ENCODE results near the gene FAH. TPM values are rescaled to one million over a fixed set of nuclear protein-coding genes. Genes with fewer than 3 reads are reported as not detected.

The FAH gene
- total RNA-seq, 4 donors from 2014 or later: 22.0 to 42.0 (median 37.7) TPM

DNA sequence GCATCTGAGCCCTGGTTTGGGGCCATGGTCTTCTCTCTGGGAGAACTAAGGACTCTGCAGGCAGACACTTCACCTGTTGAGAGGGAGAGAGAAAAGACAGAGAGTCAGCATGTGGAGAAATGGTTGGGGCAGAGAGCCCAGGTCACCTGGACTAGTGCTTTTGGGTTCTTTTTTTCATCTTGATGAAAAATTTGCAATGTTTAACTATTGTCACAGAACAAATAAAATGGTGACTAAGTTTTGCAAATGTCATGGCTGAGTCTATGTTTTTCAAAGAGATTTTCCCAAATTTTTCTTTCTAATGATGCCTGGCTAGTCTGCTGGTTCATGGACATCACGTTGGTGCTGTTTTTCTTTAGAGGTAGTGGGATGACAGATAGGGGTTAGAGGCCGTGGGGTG, 17.8 kb downstream of the FAH start:
- no peak overlapping the region for H3K27ac ChIP-seq
- H3K9me3 ChIP-seq: no peaks in the 10 kb centered on the region
- 89% methylated on average over 2 of the region's 2 CpGs for WGBS, 2 donors
- peaks cover 0 to 61% (median 0%) of the 10 kb centered on the region in 3 donors for H3K36me3 ChIP-seq
- no peak for DNase-seq (ENCODE audit: low spot score in 2 of 2)
- H3K4me3 ChIP-seq: no peak overlapping the region
- no peak for TF ChIP-seq POLR2A (IDR thresholded peaks at IDR 0.05)
- TF ChIP-seq EP300 (IDR thresholded peaks at IDR 0.05): no peak
- no peak for TF ChIP-seq CTCF (IDR thresholded peaks at IDR 0.05)
- no peaks in the 10 kb centered on the region for H3K27me3 ChIP-seq
- peaks cover 0 to 8% (median 0%) of the 10 kb centered on the region in 4 donors for H3K4me1 ChIP-seq

DNA sequence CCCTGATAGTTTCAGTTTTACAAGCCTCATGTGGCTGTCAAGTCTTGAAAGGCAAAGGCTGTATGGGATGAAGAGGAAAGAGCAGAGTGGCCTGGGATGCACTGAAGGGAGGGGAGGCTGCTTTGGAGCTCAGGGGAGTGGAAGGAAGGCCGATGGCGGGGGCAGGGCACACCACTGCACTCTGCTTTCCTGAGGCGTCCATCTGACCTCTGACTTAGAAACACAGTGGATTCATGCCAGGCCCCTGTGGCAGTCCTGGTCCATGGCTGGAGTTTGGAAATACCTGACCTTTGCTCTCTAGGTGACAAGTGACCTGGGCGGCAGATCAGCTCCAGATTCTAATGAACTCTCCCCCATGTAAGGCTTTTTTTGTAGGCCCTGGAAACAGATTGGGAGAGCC, 19.0 kb downstream of the FAH start:
- Histone ChIP-seq H3K4me3 (no peak overlapping the region), H3K9me3 (no peaks in the 10 kb centered on the region), H3K36me3 (peaks cover 0 to 73% (median 0%) of the 10 kb centered on the region in 3 donors), H3K27me3 (no peaks in the 10 kb centered on the region), H3K4me1 (peaks cover 0 to 8% (median 0%) of the 10 kb centered on the region in 4 donors), H3K27ac (no peak overlapping the region)
- WGBS, 2 donors: 64 to 74% methylated on average over 4 of the region's 4 CpGs
- TF ChIP-seq CTCF (IDR thresholded peaks at IDR 0.05): no peak
- no peak for TF ChIP-seq POLR2A (IDR thresholded peaks at IDR 0.05)
- TF ChIP-seq EP300 (IDR thresholded peaks at IDR 0.05): no peak
- DNase-seq (ENCODE audit: low spot score in 2 of 2): no peak

GRCh38 chr15:80172401-80172800, 19.6 kb downstream of the FAH start:
- Histone ChIP-seq H3K27ac (no peak overlapping the region), H3K27me3 (no peaks in the 10 kb centered on the region), H3K36me3 (peaks cover 0 to 79% (median 0%) of the 10 kb centered on the region in 3 donors), H3K9me3 (no peaks in the 10 kb centered on the region), H3K4me3 (no peak overlapping the region), H3K4me1 (peaks cover 0 to 8% (median 0%) of the 10 kb centered on the region in 4 donors)
- 64 to 87% methylated on average over 8 of the region's 8 CpGs for WGBS, 2 donors
- no peak for DNase-seq (ENCODE audit: low spot score in 2 of 2)
- TF ChIP-seq CTCF (IDR thresholded peaks at IDR 0.05): no peak
- TF ChIP-seq EP300 (IDR thresholded peaks at IDR 0.05): no peak
- TF ChIP-seq POLR2A (IDR thresholded peaks at IDR 0.05): no peak

GRCh38 chr15:80173022-80173759, 20.4 kb downstream of the FAH start:
- H3K27me3 ChIP-seq: no peaks in the 10 kb centered on the region
- no peaks in the 10 kb centered on the region for H3K9me3 ChIP-seq
- peak overlapping the region in 2 of 4 donors; percentile 67 to 68 for H3K27ac ChIP-seq
- H3K4me3 ChIP-seq: no peak overlapping the region
- WGBS, 2 donors: 59 to 72% methylated on average over 8 to 10 of the region's 10 CpGs
- H3K36me3 ChIP-seq: peaks cover 0 to 80% (median 0%) of the 10 kb centered on the region in 3 donors
- TF ChIP-seq CTCF (IDR thresholded peaks at IDR 0.05) (peak; percentile 53 to 71 (median 62)), EP300 (IDR thresholded peaks at IDR 0.05) (peak in 1 of 2 donors; percentile 20), POLR2A (IDR thresholded peaks at IDR 0.05) (no peak)
- peak; percentile 39 to 68 for DNase-seq (ENCODE audit: low spot score in 2 of 2)
- peaks cover 0 to 8% (median 0%) of the 10 kb centered on the region in 4 donors for H3K4me1 ChIP-seq

DNA sequence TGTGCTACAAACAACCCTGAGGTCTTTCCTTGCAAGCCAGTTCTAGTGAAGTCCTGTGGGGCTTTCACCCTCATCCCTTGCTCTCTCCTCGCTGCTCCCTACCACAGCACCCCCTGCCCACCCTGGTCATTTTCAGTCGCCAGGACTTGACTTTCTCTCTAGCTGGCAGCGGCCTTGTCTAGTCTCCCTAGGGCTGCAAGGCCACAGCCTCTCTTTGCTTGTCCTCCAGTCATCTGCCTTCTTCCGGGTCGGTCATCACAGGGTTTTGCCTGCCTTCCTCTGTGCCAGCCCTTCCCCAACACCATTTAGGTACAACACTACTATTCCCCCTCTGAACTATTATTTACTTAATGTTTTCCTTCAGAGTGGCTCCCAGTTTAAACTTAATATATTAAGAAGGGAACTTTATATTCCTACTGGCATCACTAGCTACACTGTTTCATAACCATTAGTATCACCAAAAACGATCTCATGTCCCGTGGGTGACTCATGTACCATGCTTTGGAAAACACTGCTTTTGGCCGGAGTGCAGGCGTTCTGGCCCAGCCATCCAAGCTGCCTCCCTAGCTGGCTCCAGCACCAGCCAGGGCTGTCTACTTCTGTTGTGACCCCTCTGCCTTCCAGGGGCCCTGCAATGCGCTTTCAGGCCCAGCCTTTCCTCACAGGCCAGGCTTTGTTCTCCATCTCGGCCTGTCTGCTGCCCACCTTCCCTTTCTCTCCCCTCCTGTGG, 21.4 kb downstream of the FAH start:
- Histone ChIP-seq H3K4me3 (no peak overlapping the region), H3K36me3 (peaks cover 0 to 78% (median 0%) of the 10 kb centered on the region in 3 donors)
- no peak for DNase-seq (ENCODE audit: low spot score in 2 of 2)

More for the DNA sequence above, 21.4 kb downstream of the FAH start:
- WGBS, 2 donors: 67% methylated on average over 11 of the region's 11 CpGs
- TF ChIP-seq EP300 (IDR thresholded peaks at IDR 0.05) (no peak), POLR2A (IDR thresholded peaks at IDR 0.05) (no peak), CTCF (IDR thresholded peaks at IDR 0.05) (no peak)
- Histone ChIP-seq H3K4me1 (peaks cover 0 to 8% (median 0%) of the 10 kb centered on the region in 4 donors), H3K27me3 (no peaks in the 10 kb centered on the region), H3K9me3 (no peaks in the 10 kb centered on the region), H3K27ac (peak overlapping the region in 3 of 4 donors; percentile 59 to 68 (median 67))

Data from tibial nerve (tissue), 4 donors.